RWPE2 (cell line): ENCODE data around the gene LARP6.

ENCODE experiments used
- ATAC-seq: fragments of 200-7000 bp; cut with Tn5 transposase; 3 replicates; pipeline ENCODE4 v1.9.1; 2021; ENCODE audit warnings: low read depth
- DNase-seq: peaks from one replicate; pipeline ENCODE4 v3.0.0-alpha.2; 2020; ENCODE audit warnings: low spot score
- H3K27ac ChIP-seq: fragments of 450-650 bp; 2 replicates; pipeline ENCODE4 v1.5.1; 2017; ENCODE audit warnings: mild to moderate bottlenecking; ENCODE audit not compliant: poor library complexity, severe bottlenecking
- H3K27me3 ChIP-seq: fragments of 250-450 bp; sonication (Bioruptor Pico); 2 replicates; pipeline ENCODE4 v1.5.1; 2021; ENCODE audit warnings: mild to moderate bottlenecking, moderate library complexity; ENCODE audit not compliant: insufficient read depth, poor library complexity, severe bottlenecking
- H3K36me3 ChIP-seq: fragments of 250-450 bp; sonication (Bioruptor Pico); 2 replicates; pipeline ENCODE4 v1.5.1; 2020; ENCODE audit warnings: low read depth, mild to moderate bottlenecking, moderate library complexity
- H3K4me1 ChIP-seq: fragments of 250-450 bp; sonication (Bioruptor Pico); 2 replicates; pipeline ENCODE4 v1.5.1; 2021; ENCODE audit warnings: mild to moderate bottlenecking, moderate library complexity; ENCODE audit not compliant: insufficient read depth, poor library complexity, severe bottlenecking
- H3K4me3 ChIP-seq: fragments of 250-450 bp; sonication (Bioruptor Pico); 2 replicates; pipeline ENCODE4 v1.5.1; 2021; ENCODE audit warnings: mild to moderate bottlenecking, moderate library complexity; ENCODE audit not compliant: severe bottlenecking
- H3K9me3 ChIP-seq: fragments of 250-450 bp; sonication (Bioruptor Pico); 2 replicates; pipeline ENCODE4 v1.5.1; 2021; ENCODE audit warnings: mild to moderate bottlenecking, moderate library complexity; ENCODE audit not compliant: severe bottlenecking
- CTCF ChIP-seq: fragments of 450-650 bp; IDR thresholded peaks from one replicate; pipeline ENCODE4 v1.5.1; 2017; ENCODE audit warnings: mild to moderate bottlenecking, moderate library complexity; ENCODE audit not compliant: poor library complexity, severe bottlenecking

Gene LARP6

GRCh38 chr15:70852501-70853317 lies 1.2 kb downstream of the LARP6 start:
- Histone ChIP-seq H3K4me3 (peak overlapping the region; percentile 89), H3K27me3 (no peaks in the 10 kb centered on the region), H3K36me3 (peaks cover 37% of the 10 kb centered on the region), H3K9me3 (no peaks in the 10 kb centered on the region), H3K4me1 (peaks cover 26% of the 10 kb centered on the region), H3K27ac (peak overlapping the region; percentile 70)
- ATAC-seq (peak; percentile 56), DNase-seq (no peak)
- TF ChIP-seq CTCF, result no peak

- H3K4me3 ChIP-seq, result no peak overlapping the region
- no peak for TF ChIP-seq CTCF
- peaks cover 19% of the 10 kb centered on the region for H3K4me1 ChIP-seq
- DNase-seq, result no peak
- peaks cover 37% of the 10 kb centered on the region for H3K36me3 ChIP-seq
- H3K27me3 ChIP-seq, result no peaks in the 10 kb centered on the region
- ATAC-seq, result no peak
- H3K9me3 ChIP-seq, result no peaks in the 10 kb centered on the region
- H3K27ac ChIP-seq, result peak overlapping the region; percentile 70
Measured at GRCh38 chr15:70851889-70852288, 2.1 kb downstream of the LARP6 start.

- no peaks in the 10 kb centered on the region for H3K27me3 ChIP-seq
- H3K4me3 ChIP-seq, result no peak overlapping the region
- no peaks in the 10 kb centered on the region for H3K4me1 ChIP-seq
- H3K27ac ChIP-seq, result no peak overlapping the region
- no peaks in the 10 kb centered on the region for H3K9me3 ChIP-seq
- ATAC-seq (no peak; the same call in 2 of the 3 replicates), DNase-seq (no peak)
- peaks cover 35% of the 10 kb centered on the region for H3K36me3 ChIP-seq
- no peak for TF ChIP-seq CTCF
Measured at GRCh38 chr15:70845602-70846360, 8.2 kb downstream of the LARP6 start.

GRCh38 chr15:70837476-70837875 lies 16.5 kb downstream of the LARP6 start:
- ATAC-seq (no peak), DNase-seq (no peak)
- Histone ChIP-seq H3K27ac (no peak overlapping the region), H3K9me3 (no peaks in the 10 kb centered on the region), H3K4me1 (peaks cover 18% of the 10 kb centered on the region), H3K27me3 (no peaks in the 10 kb centered on the region), H3K4me3 (no peak overlapping the region), H3K36me3 (peaks cover 30% of the 10 kb centered on the region)
- no peak for TF ChIP-seq CTCF

- no peak for TF ChIP-seq CTCF
- Histone ChIP-seq H3K36me3 (peaks cover 45% of the 10 kb centered on the region), H3K4me1 (peaks cover 18% of the 10 kb centered on the region), H3K4me3 (no peak overlapping the region), H3K27me3 (no peaks in the 10 kb centered on the region), H3K9me3 (no peaks in the 10 kb centered on the region), H3K27ac (no peak overlapping the region)
- ATAC-seq (no peak), DNase-seq (no peak)
Measured at GRCh38 chr15:70835841-70836240, 18.1 kb downstream of the LARP6 start.
